H1 (cell line): ENCODE results near the gene PHACTR1.

ENCODE experiments used
- BRCA1 ChIP-seq: IDR thresholded peaks from 2 replicates; pipeline ENCODE4 v1.6.1; 2012; ENCODE audit warnings: low read depth, low read length, improper control_type of control experiment
- KDM4A ChIP-seq: IDR thresholded peaks from one replicate; pipeline ENCODE4 v1.7.1; 2012; ENCODE audit warnings: low read depth, mild to moderate bottlenecking, moderate library complexity, low read length, inconsistent platforms; ENCODE audit not compliant: severe bottlenecking
- PHF8 ChIP-seq: fragments of 200-600 bp; sonication (generic); conservative IDR thresholded peaks from 2 replicates; pipeline ENCODE4 v1.7.1; 2012; ENCODE audit warnings: low read depth, mild to moderate bottlenecking, inconsistent platforms, low read length, moderate library complexity
- POLR2AphosphoS5 ChIP-seq: IDR thresholded peaks from 2 replicates; pipeline ENCODE4 v1.6.1; 2011; ENCODE audit warnings: low read depth, low read length
- SRF ChIP-seq: IDR thresholded peaks from 2 replicates; pipeline ENCODE4 v1.6.1; 2011; ENCODE audit warnings: mild to moderate bottlenecking, low read depth, low read length, moderate library complexity
- TF ChIP-seq, protein P1 (sequence below), 3 experiments: IDR thresholded peaks; 1 replicate in 2 of 3; 2 replicates in 1 of 3; pipeline versions ENCODE4 v1.5.1 to v1.6.1; 2011; ENCODE audit warnings: low read length in 3 of 3, mild to moderate bottlenecking in 3 of 3, inconsistent platforms in 2 of 3, low read depth in 1 of 3, moderate library complexity in 1 of 3; ENCODE audit not compliant: insufficient read depth in 1 of 3; ENCODE audit errors: control extremely low read depth in 1 of 3

DNA sequence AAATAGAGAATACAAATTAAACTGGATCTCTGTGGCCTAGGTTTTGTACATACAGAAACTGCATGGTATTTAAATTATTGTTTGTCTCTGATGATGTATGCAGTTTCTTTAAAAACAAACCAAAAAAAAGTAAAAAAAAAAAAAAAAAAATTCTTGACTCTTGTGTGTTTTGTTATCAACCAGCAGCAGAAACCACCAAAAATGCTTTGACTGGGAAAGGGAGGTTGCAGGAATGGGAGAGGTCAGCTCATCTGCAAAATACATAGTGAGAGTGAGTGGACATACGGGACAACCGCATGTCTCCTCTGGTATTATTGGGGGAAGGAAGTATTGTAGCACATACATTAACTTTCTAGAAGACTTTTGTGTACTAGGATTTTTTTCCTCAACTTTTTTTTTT is 573.8 kb downstream of the PHACTR1 start:
- TF ChIP-seq, protein P1, sequence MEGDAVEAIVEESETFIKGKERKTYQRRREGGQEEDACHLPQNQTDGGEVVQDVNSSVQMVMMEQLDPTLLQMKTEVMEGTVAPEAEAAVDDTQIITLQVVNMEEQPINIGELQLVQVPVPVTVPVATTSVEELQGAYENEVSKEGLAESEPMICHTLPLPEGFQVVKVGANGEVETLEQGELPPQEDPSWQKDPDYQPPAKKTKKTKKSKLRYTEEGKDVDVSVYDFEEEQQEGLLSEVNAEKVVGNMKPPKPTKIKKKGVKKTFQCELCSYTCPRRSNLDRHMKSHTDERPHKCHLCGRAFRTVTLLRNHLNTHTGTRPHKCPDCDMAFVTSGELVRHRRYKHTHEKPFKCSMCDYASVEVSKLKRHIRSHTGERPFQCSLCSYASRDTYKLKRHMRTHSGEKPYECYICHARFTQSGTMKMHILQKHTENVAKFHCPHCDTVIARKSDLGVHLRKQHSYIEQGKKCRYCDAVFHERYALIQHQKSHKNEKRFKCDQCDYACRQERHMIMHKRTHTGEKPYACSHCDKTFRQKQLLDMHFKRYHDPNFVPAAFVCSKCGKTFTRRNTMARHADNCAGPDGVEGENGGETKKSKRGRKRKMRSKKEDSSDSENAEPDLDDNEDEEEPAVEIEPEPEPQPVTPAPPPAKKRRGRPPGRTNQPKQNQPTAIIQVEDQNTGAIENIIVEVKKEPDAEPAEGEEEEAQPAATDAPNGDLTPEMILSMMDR (IDR thresholded peaks at IDR 0.05; ENCODE audit: control extremely low read depth in 1 of 3, insufficient read depth in 1 of 3, low read depth in 1 of 3, low read length in 3 of 3): no peak
- TF ChIP-seq PHF8 (no peak), KDM4A (no peak), SRF (no peak), POLR2AphosphoS5 (no peak), BRCA1 (no peak)
